ENCODE measurements around the gene GLIS1. TPM values are rescaled to one million over a fixed set of nuclear protein-coding genes. Genes with fewer than 3 reads are reported as not detected.

GLIS1 gene
- total and polyA plus RNA-seq, 7 donors = 0.03 to 0.40 (median 0.15) TPM

- Histone ChIP-seq H3K27me3 (ENCODE audit: insufficient read depth in 3 of 3, low read length in 2 of 3) (peaks cover 0 to 52% (median 9%) of the 10 kb centered on the region in 3 donors), H3K27ac (no peak overlapping the region), H3K4me1 (no peaks in the 10 kb centered on the region), H3K4me3 (no peak overlapping the region), H3K9me3 (no peaks in the 10 kb centered on the region), H3K36me3 (ENCODE audit: insufficient read depth in 1 of 2, low read depth in 1 of 2) (no peaks in the 10 kb centered on the region)
- no peak for DNase-seq
- ATAC-seq = no peak
- no peak for TF ChIP-seq CTCF (IDR thresholded peaks at IDR 0.05)
- intact Hi-C loops (cut with DNase I) = no loop called here
- WGBS, 3 donors = 31 to 37% (median 34%) methylated on average over 28 of the region's 28 CpGs
Measured at GRCh38 chr1:53685272-53686051, 53.5 kb downstream of the GLIS1 start.

DNA sequence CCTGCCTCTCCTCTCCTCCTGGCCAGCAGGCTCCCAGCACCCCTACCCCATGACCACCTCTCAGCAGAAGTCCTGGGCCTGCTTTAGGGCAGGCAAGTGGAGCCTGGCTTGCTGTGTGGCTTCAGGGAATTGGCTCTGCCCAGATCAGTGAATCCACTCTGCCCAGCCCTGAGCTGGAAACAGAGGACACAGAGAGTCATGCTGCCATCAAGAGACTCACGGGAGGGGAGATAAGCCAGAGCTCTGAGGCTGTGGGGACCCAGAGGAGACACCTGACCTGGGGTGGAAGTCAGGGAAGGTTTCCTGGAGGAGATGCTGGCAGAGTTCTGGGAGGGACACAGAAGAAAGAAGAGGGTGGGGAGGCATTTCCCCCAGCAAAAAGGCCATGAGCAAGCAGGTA is 54.2 kb downstream of the GLIS1 start:
- DNase-seq = no peak
- H3K36me3 ChIP-seq (ENCODE audit: insufficient read depth in 1 of 2, low read depth in 1 of 2) = no peaks in the 10 kb centered on the region
- no peaks in the 10 kb centered on the region for H3K9me3 ChIP-seq
- 63 to 77% (median 67%) methylated on average over 1 of the region's 1 CpG for WGBS, 3 donors
- no peak for TF ChIP-seq CTCF (IDR thresholded peaks at IDR 0.05)
- H3K27me3 ChIP-seq (ENCODE audit: insufficient read depth in 3 of 3, low read length in 2 of 3) = peaks cover 0 to 52% (median 9%) of the 10 kb centered on the region in 3 donors
- intact Hi-C loops (cut with DNase I) = loop anchor here (5.0 kb wide), 2 partner anchors 47 to 197 kb away; no protein-coding TSS in a partner anchor
- H3K4me3 ChIP-seq = no peak overlapping the region
- H3K27ac ChIP-seq = no peak overlapping the region
- ATAC-seq = no peak
- H3K4me1 ChIP-seq = no peaks in the 10 kb centered on the region

DNA sequence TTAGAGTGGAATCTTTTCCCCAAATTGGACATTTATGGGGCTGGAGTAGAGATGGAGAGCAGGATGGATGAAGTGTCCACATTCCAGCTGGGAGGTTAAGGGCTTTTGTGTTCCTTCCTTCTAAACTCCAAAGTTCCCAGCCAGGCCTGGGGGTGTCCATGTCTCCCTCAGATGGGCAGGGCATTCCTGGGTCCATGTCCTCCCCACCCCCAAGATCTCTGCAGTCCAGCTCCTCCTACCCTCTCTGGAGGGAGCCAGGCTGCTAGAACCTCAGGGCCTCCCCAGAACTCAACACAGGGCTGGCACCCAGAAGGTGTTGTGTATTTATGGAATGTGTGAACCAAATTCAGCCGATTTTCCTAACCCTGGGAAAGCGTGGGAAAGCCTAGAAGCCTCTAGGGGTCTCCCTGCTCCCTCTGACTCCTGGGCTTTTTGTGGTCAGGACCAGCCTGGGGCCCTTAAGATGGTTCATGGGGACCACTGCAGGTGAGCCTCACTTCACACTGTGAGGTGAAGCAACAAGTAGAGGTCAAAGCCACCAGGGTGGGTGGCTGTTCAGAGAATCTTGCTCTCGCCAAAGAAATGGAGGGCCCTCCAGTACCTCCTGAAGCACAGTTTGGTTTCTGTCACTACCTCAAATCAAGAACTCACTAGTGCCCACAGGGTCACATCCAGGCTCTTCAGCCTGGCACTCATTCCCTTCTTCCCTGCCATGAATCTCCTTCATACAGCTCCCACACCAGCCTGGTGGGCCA is 54.8 kb downstream of the GLIS1 start:
- no peak for ATAC-seq

DNA sequence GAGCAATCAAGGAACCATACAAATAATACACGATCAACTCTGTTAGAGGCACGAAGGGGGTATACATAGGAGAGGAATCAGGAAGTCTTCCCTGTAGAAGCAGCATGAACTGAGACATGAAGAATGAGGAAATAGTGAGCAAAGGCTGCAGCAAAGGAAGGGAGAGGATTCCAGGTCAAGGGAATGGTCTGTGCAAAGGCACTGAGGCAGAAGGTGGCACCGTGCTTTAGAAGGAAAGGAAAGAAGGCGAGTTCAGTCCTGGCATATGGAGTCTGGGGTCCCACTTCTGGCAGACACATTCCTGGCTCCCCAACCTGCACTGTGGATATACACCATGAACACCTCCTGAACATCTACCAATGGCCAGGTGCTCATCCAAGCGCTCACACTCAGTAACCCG is 56.1 kb downstream of the GLIS1 start:
- no peak for TF ChIP-seq CTCF (IDR thresholded peaks at IDR 0.05)
- ATAC-seq (no peak), DNase-seq (no peak)
- intact Hi-C loops (cut with DNase I) = loop anchor here (1.0 to 5.0 kb wide), 3 partner anchors 46 to 198 kb away; no protein-coding TSS in a partner anchor
- Histone ChIP-seq H3K9me3 (no peaks in the 10 kb centered on the region), H3K27me3 (ENCODE audit: insufficient read depth in 3 of 3, low read length in 2 of 3) (peaks cover 0 to 45% (median 9%) of the 10 kb centered on the region in 3 donors), H3K4me3 (no peak overlapping the region), H3K4me1 (no peaks in the 10 kb centered on the region), H3K27ac (no peak overlapping the region), H3K36me3 (ENCODE audit: insufficient read depth in 1 of 2, low read depth in 1 of 2) (no peaks in the 10 kb centered on the region)
- WGBS, 3 donors = 84 to 90% (median 89%) methylated on average over 6 of the region's 6 CpGs

More for the DNA sequence above, 54.8 kb downstream of the GLIS1 start:
- DNase-seq = no peak
- H3K27ac ChIP-seq = no peak overlapping the region
- H3K4me3 ChIP-seq = no peak overlapping the region
- WGBS, 3 donors = 69 to 74% (median 70%) methylated on average over 3 of the region's 3 CpGs
- no peaks in the 10 kb centered on the region for H3K36me3 ChIP-seq (ENCODE audit: insufficient read depth in 1 of 2, low read depth in 1 of 2)
- no peaks in the 10 kb centered on the region for H3K9me3 ChIP-seq
- intact Hi-C loops (cut with DNase I) = loop anchor here (5.0 kb wide), 2 partner anchors 47 to 197 kb away; no protein-coding TSS in a partner anchor
- no peaks in the 10 kb centered on the region for H3K4me1 ChIP-seq
- no peak for TF ChIP-seq CTCF (IDR thresholded peaks at IDR 0.05)
- H3K27me3 ChIP-seq (ENCODE audit: insufficient read depth in 3 of 3, low read length in 2 of 3) = peaks cover 0 to 52% (median 9%) of the 10 kb centered on the region in 3 donors
